ENCODE results near the gene PHGDH. TPM values are rescaled to one million over a fixed set of nuclear protein-coding genes. Genes with fewer than 3 reads are reported as not detected.
"Not testable (repeated sequence)": the region's sequence is repeated elsewhere in the genome, so short reads cannot be mapped to it uniquely, and the experiment has no call there.

Gene PHGDH
- total and polyA plus RNA-seq, 9 of the 15 experiments (the other 6 are each of a cell fraction or from before 2014, with no cell fraction given), result 6.7 to 84.2 (median 36.2) TPM

- H4K20me1 ChIP-seq (replicated peaks; ENCODE audit: control insufficient read depth, insufficient read depth, low read length); FAIRE-seq; BruUV-seq (replicated peaks); H3K27ac ChIP-seq (ENCODE audit: extremely low read depth, low read depth, low read length); DNase-seq (ENCODE audit: extremely low read depth in 1 of 4, low spot score in 3 of 4); H3K9ac ChIP-seq (ENCODE audit: insufficient read depth in 1 of 2, low read depth in 2 of 2, low read length in 2 of 2); CTCF ChIA-PET (ENCODE audit: low intra/inter-chr PET ratio); H3K36me3 ChIP-seq (ENCODE audit: control insufficient read depth, insufficient read depth, low read length); H3K9me3 ChIP-seq (replicated peaks; ENCODE audit: control insufficient read depth, insufficient read depth, low read depth, low read length); ATAC-seq; in situ Hi-C loops (cut with MboI); POLR2A ChIA-PET; H3K79me2 ChIP-seq (ENCODE audit: control insufficient read depth, insufficient read depth, low read length); H3K9me1 ChIP-seq (ENCODE audit: control insufficient read depth, insufficient read depth, low read length); H3K4me3 ChIP-seq; H3K4me2 ChIP-seq (ENCODE audit: insufficient read depth, low read length); H3K4me1 ChIP-seq (replicated peaks in 1 of 2; ENCODE audit: control insufficient read depth in 2 of 2, insufficient read depth in 2 of 2, low read length in 2 of 2); intact Hi-C loops (cut with micrococcal nuclease); H2AFZ ChIP-seq (ENCODE audit: low read depth, low read length): not testable (repeated sequence)
- TF ChIP-seq ZNF146 (CRISPR knock-in tag; IDR thresholded peaks at IDR 0.05; ENCODE audit: unreplicated experiment), result peak; percentile 59
- WGBS (ENCODE audit: insufficient coverage, low coverage, missing lambda C conversion rate), result 23% methylated on average over 6 of the region's 6 CpGs
- peaks cover 4 to 13% of the 10 kb centered on the region in 2 experiments; a peak in 4 of 5 replicates for H3K27me3 ChIP-seq (ENCODE audit: control insufficient read depth in 2 of 2, insufficient read depth in 2 of 2, low read length in 2 of 2)
Measured at GRCh38 chr1:119706599-119706998, 5.1 kb upstream of the PHGDH start.

DNA sequence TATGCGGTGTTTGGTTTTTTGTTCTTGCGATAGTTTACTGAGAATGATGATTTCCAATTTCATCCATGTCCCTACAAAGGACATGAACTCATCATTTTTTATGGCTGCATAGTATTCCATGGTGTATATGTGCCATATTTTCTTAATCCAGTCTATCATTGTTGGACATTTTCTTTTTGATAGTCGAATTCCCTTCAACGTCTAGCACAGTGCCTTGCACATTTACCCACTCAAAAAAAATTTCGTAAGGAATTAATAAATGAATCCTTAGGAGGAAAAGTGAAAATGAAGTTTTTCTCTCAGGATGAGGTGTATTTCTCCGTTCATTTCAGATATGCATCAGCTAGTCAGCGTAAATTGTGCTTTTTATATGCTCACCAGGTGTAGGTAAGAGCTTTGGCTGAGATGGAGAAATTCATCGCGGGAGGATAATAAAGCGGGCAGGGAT is 354 bp upstream of the PHGDH start:
- in situ Hi-C loops (cut with MboI); H2AFZ ChIP-seq (ENCODE audit: low read depth, low read length): not testable (repeated sequence)
- TF ChIP-seq KDM1A (IDR thresholded peaks at IDR 0.05) (peak; percentile 36 to 63; a peak in 3 of 4 replicates), CEBPB (tag; IDR thresholded peaks at IDR 0.05) (peak; percentile 76), HDAC2 (IDR thresholded peaks at IDR 0.05) (peak; percentile 21; the same call in 1 of the 2 replicates), ZNF146 (CRISPR knock-in tag; IDR thresholded peaks at IDR 0.05; ENCODE audit: unreplicated experiment) (peak; percentile 71), RBM25 (IDR thresholded peaks at IDR 0.05; ENCODE audit: low read depth, low read length, severe bottlenecking) (peak; percentile 6), ZNF318 (IDR thresholded peaks at IDR 0.05; ENCODE audit: borderline replicate concordance in 1 of 2, low read depth in 1 of 2) (0 out of 4 replicates have a peak, but pooled peaks of 1 of the 2 experiments have one; percentile 76)

More for the DNA sequence above, 354 bp upstream of the PHGDH start:
- H3K36me3 ChIP-seq (ENCODE audit: control insufficient read depth, insufficient read depth, low read length); H3K9ac ChIP-seq (ENCODE audit: insufficient read depth in 1 of 2, low read depth in 2 of 2, low read length in 2 of 2); DNase-seq (ENCODE audit: extremely low read depth in 1 of 4, low spot score in 3 of 4); ATAC-seq; BruUV-seq (replicated peaks); H3K9me1 ChIP-seq (ENCODE audit: control insufficient read depth, insufficient read depth, low read length); CTCF ChIA-PET (ENCODE audit: low intra/inter-chr PET ratio); H3K9me3 ChIP-seq (replicated peaks; ENCODE audit: control insufficient read depth, insufficient read depth, low read depth, low read length); H3K27ac ChIP-seq (ENCODE audit: extremely low read depth, low read depth, low read length); FAIRE-seq: not testable (repeated sequence)
- POLR2A ChIA-PET, result interaction anchor here (0.8 to 2.7 kb wide), 14 partner anchors 8 to 66 kb away, joined by 3 to 11 read pairs (median 6); partner anchors contain the start of gene ZNF697
- 8% methylated on average over 8 of the region's 10 CpGs for WGBS (ENCODE audit: insufficient coverage, low coverage, missing lambda C conversion rate)
- peaks cover 34% of the 10 kb centered on the region for H3K79me2 ChIP-seq (ENCODE audit: control insufficient read depth, insufficient read depth, low read length)
- H3K4me1 ChIP-seq (replicated peaks in 1 of 2; ENCODE audit: control insufficient read depth in 2 of 2, insufficient read depth in 2 of 2, low read length in 2 of 2), result peaks cover 17 to 29% of the 10 kb centered on the region in 2 experiments
- H3K27me3 ChIP-seq (ENCODE audit: control insufficient read depth in 2 of 2, insufficient read depth in 2 of 2, low read length in 2 of 2), result peaks cover 2 to 12% of the 10 kb centered on the region in 2 experiments; a peak in 4 of 5 replicates
- peak overlapping the region; percentile 68 for H3K4me3 ChIP-seq
- intact Hi-C loops (cut with micrococcal nuclease), result loop anchor here (5.0 kb wide), 1 partner anchor 34 kb away; no protein-coding TSS in a partner anchor
- peaks cover 24% of the 10 kb centered on the region for H4K20me1 ChIP-seq (replicated peaks; ENCODE audit: control insufficient read depth, insufficient read depth, low read length)
- H3K4me2 ChIP-seq (ENCODE audit: insufficient read depth, low read length), result peak overlapping the region; percentile 93

Data from K562 (cell line).